NCI-H1436 (cell line): ENCODE data around the gene C2CD4A.

ENCODE experiments used
- DNase-seq: peaks from one replicate; lab custom pipeline; 2025; lab: John Stamatoyannopoulos, UW

C2CD4A gene

DNA sequence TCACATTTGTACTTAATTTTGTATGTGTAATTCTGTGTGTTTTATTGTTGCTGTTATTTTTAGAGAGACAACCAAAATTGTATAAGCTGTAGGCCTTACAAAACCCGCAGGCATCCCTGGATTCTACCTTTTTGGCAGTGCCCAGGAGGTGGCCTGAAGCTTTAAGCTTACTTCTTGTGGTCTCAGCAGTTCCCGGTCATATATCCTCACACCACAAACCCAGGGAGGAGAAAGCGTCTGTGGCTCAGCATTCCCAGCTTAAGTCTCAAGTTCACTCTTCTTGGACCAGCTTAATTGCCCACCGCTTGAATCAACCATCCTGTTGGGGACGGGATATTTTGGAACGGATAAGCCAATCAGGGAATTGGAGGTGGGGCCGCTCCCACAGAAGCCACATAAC lies 36.7 kb downstream of the C2CD4A start:
- no peak for DNase-seq

DNA sequence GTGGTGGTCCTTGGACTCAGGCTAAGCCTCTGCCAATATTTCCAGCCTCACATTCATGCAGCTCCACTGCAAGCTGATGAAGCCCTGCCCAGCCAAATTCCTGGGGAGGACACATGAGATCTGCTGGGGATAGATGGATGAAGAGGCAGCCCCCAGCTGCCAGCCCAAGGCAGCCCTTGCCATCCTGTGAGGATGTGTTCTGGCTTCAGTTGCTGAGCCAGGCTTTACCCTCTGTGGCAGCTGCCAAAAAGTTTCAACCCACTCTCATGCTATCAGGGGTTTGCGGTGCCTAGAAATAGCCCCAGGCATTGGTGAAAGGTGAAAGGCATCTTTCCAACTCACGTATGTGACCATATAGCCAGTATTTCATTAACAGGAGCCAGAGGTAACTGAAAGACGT lies 37.6 kb downstream of the C2CD4A start:
- no peak for DNase-seq

DNA sequence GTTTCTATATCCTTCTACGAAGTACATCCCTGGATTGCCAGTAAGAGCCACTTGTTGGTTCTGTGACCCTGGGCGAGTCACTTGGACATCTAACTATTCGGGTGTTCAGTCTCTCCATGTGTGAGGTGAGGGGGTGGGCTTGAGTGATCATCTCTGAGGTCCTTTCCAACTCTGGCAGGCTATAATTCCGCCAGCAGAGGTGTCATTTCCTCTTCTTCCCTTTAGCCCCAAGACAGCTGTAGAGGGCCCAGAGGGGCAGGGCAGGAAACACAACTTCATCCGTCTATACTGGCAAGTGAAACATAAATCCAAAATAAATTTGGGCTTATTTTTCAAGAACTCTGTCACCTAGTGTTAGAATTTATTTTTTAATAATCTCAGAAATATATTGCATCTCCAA lies 38.1 kb downstream of the C2CD4A start:
- no peak for DNase-seq

DNA sequence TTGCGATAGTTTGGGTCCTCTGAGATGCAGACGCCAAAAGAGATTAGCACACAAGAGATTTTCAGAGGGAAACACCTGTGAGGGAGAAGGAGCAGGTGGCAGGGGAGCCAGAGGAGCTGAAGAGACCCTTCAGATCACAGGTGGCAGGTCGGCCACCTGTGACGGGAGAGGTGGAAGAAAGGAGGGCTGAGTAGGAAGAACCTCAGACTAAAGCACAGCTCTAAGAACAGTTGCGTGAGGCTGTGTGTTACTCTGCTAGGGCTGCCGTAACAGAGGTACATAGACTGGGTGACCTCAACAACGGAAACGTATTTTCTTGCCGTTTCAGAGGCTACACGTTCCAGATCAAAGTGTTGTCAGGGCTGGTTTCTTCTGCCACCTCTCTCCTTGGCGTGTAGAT lies 38.5 kb downstream of the C2CD4A start:
- DNase-seq: no peak

DNA sequence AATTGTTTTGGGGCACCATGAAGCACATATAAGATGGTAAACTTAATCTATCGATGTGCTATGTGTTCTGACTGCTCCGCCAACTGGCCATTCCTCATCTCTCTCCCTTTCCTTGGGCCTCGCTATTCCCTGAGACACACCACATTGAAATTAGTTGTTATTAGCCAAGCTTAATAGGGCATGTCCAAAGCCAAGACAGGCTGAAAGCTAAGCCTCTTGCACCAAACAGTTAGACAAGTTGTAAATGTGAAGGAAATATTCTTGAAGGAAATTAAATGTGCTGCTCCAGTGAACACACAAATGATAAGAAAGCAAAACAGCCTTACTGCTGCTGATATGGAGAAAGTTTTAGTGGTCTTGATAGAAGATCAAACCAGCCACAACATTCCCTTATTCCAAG lies 39.3 kb downstream of the C2CD4A start:
- DNase-seq: no peak

DNA sequence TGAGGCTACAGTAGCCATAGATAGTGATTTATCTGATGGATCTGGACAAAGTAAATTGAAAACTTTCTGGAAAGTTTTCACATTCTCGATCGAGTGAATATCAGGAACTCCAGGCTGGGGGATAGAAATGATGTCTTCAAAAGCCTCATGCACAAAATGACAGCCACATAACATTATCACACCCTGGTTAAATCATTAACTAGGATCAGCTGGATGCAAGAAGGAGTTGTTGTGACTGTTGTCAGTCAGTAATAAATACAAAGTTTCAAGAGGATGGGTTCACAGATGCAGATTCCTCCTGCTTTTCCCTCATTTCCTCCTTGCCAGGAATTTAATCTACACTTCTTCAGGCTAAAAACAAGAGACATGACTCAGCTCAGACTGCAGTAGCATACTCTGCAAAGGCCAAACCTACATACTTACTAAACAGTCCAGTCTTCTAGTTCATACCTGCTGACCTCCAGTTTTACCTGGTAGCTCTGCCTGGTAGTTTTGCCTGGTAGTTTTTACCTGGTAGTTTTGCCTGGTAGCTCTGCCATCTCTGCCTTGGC lies 40.9 kb downstream of the C2CD4A start:
- DNase-seq: no peak

DNA sequence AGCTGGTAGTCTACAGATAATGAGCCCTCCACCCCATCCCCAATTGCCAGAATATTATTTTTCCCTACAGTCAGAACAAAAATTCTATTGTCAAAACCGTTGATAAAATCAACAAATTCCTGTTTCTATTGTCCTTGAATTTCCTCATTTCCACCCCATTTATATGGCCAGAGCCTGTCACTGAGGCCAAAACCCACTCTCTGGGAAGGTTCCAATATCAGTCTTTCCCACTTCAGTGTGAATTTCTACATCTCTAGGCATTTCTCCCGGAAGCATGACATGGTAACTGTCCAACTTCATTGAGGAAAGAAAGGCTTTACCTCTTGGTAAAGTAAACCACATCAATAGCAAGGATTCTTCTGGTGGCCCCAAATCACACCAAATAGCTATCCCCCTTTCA lies 41.6 kb downstream of the C2CD4A start:
- no peak for DNase-seq

DNA sequence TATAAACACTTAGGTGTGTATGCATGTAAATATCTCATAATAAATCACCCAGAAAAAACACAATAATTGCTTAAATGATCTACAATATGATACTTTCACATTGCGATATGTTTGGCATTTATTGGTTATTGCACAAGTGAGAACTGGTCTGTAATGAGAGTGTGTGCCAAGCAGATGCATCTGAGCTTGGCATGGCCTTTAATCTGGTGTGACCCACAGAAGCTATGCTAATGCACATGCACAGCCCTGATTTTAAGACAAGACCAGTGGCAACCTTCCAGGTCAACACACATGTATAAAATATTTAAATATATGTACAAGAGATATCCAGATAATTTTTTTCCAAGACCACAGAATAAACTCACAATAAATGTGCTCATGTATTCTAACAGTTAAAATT lies 42.7 kb downstream of the C2CD4A start:
- no peak for DNase-seq

DNA sequence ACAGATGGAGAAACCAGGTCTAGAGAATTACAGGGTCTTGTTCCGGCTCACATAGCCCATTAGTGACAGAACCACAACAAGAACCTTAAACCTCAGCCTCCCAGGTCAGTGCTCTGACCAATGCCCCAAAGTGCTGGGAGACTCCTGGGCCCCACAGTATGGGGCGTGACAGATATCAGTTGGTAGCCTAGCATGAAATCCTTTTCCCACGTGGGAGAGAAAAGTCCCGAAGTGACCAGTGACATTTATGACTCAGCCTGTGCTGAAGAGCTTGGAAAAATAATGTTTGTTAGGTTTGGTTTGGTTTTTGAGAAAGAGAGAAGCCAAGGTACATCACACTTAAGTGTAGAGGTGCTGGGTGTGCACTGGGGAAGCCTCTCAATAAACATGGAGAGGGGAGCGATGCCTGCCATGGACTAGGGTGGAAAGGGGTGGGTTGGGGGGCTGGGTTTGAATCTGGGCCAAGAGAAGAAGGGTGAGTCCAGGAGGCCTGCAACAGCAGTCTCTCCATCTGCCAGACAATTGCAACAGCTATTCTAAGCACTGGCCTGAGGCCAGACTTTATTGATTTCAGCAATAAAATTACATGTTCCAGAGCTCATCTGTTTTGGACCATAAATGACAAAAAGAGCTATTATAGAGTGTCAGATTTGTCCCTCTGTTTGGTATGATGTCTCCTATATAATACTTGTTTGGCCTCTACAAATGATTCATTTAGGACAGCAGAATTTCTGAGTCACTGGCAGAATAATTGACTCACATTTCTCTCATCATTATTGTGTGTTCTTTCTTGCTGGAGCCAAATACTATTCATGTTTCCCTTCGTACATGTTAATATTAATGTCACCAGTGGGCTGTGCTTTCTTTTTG lies 43.4 kb downstream of the C2CD4A start:
- no peak for DNase-seq

DNA sequence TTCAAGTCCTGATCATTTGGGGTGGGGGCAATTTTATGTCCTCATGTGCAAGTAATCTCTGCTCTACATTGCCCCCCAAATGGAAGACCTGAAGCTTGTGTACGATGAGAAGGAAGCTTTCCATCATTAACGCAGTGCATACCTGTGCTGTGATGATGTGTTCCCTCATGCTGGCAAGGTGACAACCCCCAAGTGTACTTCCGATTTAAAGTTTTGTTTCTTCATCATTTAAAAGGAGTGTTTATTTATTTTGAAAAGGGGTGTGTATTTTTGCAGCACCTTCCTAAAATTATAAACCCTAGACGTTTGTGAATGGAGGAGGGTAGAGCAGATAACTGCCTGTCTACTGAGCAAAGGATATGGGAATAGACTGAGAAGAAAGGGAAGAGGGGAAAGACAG lies 45.3 kb downstream of the C2CD4A start:
- no peak for DNase-seq

DNA sequence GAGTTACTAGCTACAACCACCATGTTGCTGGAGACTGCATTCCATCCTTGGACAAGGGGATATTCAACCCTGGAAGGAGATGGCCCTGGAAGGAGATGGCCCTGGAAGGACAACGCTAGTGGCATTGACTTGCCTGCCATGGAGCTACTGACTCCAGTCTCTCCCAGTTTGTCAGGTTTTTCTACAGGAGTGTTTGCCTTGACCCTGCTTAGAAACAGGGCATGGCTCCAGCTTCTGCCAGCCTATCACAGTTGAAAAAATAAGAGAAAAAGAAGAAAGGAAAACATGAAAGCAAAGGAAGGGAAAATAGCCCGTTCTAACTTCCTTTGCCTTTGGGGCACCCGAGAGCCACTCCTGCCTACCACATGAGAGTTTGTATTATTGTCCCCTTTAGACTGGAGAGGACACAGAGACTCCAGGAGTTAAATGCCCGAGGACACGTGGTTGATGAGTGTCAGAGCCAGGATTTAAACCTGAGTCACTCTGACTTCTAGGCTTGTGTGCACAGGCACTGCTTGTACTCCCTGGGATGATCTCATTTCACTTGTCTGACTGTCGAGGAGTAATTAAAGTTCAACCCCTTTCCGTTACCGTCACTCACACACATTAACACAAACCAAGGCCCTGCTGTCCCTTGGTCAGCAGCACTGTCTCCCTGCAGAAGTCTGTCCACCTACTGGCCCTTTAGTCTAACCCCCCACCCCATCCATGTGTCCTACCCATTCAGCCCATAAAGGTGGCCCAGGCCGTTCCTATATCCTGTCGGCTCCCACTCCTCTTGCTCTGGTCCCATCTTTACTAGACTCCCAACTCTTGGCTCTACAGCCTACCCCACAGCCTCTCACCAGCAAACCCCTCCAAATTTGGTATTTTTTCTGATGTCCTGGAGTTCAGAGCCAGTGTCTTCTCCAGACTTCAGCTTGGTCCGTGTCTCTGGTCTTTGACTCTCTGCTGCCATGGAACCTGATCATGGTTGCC lies 46.1 kb downstream of the C2CD4A start:
- DNase-seq: no peak

DNA sequence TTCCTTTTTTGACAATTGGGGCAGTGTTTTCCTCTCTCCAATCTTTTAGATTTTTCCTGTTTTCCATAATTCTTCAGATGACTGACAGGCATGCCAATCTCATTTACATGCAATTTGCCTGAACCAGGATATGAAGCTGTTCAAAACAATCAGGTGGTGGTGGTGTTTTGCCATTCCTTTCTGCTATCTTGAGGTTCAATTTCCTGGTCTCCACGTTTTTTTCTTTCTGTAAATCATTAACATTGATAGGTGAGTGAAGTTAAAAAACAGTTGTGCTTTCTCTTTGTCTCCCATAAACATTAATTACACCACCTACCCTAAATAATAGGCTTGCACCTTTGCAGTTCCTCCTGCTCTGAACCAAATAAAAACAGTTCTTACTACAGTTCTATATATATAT lies 49.1 kb downstream of the C2CD4A start:
- no peak for DNase-seq

DNA sequence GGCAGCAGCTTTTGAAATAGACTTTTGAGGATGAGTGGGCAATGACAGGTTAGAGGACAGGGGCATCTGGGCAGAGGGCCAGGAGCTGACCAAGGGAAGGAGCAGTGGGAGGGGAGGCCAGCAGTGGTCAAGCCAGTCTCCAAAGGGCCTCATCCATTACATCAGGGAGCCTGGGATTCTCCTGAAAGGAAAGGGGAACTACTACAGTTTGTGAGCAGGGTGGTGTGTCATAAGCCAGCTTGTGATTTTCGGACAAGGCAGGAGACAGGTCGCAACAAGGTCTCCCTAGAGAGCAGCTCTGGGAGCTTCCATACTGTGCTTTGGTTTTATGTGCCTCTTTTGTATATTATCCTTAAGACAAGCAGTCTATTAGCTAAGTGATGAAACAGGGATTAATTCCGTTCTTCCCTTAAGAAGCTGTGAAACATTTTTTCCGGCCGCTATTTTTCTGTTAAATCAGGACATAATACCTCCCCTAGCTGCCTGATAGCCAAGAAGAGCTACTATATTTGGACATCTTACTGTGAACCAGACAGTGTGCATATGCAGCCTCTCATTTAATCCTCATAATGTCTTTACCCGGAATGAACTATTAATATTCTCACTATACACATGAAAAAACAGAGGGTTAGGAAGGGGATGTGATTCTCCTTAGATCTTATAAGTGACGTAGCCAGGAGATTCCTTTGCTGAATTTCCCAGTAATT lies 51.9 kb downstream of the C2CD4A start:
- DNase-seq: no peak

DNA sequence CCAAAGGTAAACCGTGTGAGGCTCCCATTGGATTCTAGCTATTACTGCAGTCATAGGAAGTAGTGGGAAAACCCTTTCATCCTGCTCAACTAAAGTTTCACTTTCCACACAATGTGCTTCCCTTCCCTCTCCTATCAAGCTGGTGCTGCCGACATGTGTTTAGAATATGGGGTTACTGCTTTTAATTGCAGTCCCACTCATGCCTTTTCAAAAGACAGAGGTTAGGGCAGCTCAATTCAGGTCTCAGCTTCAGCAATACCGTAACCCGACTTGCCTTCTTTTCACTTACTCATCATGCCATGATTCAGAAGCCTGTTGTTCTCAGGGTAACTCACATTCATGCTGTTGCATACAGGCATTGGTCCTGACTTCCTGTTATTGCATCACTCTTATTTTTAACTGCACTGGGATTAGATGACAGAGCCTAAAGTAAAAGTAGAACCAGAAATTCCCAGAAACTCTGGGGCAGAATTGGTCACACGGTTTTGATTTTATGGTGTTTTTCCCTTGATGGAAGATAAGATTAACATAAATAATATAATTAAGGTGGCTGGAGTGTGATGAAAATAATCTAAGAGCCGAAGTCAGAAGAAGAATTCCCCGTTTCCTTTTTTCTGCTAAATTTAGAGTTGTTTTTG lies 52.6 kb downstream of the C2CD4A start:
- DNase-seq: no peak

DNA sequence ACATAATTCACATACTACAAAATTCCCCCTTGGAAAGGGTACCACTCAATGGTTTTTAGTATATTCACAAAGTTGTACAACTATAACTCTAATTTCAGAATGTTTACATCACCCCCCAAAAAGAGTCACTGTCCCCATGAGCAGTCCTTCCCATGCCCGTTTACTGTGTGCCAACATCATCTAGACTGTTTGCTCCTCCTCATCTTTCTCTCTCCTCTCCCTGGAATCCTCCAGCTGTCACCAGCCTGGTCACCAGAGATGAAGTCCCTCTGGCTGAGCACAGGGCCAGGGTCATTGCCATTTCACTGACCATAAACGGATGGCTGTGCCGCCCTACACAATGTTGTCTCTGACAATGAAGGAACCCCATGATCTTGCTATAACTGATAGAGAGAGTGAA lies 53.1 kb downstream of the C2CD4A start:
- no peak for DNase-seq
